Colonic mucosa (tissue), 4 donors: ENCODE results near the gene DPEP2NB. TPM values are rescaled to one million over a fixed set of nuclear protein-coding genes. Genes with fewer than 3 reads are reported as not detected.

Experiments
- DNase-seq: peaks from one replicate; pipeline ENCODE4 v3.0.0-alpha.2; 2020
- H3K27ac ChIP-seq: fragments of 200-600 bp; one replicate; pipeline ENCODE4 v1.8.0; 2021
- H3K27me3 ChIP-seq: fragments of 200-600 bp; one replicate; pipeline ENCODE4 v1.8.0; 2021
- H3K36me3 ChIP-seq: fragments of 200-600 bp; one replicate; pipeline ENCODE4 v1.8.0; 2021
- H3K4me1 ChIP-seq: fragments of 200-600 bp; one replicate; pipeline ENCODE4 v1.8.0; 2021; ENCODE audit warnings: mild to moderate bottlenecking
- H3K4me3 ChIP-seq: fragments of 200-600 bp; one replicate; pipeline ENCODE4 v1.8.0; 2021
- H3K9ac ChIP-seq, 2 donors: one replicate each; pipeline ENCODE4 v1.7.0; 2013; ENCODE audit warnings: control low read depth in 2 of 2, low read depth in 2 of 2, low read length in 2 of 2
- H3K9me3 ChIP-seq: fragments of 200-600 bp; one replicate; pipeline ENCODE4 v1.8.0; 2021
- intact Hi-C: fragments of 100-400 bp; cut with DNase I; formaldehyde crosslinking; loops from one replicate; pipeline ENCODE4 v1.14.1; 2022
- total RNA-seq, 2 donors: library from RNA; stranded (reverse); fragmentation: NEBNext Ultra II Directional in 1 of 2; extraction: Animal tissue kit (Norgen Biotek cat#: 25700) in 1 of 2; gene quantifications; one replicate each; pipeline ENCODE4 v1.2.1, GENCODE V29; 2021
- TF ChIP-seq, protein P1 (sequence below): fragments of 200-600 bp; IDR thresholded peaks from one replicate; pipeline ENCODE4 v1.8.0; 2022; ENCODE audit warnings: antibody characterized with exemption, mild to moderate bottlenecking
- donor health status: healthy.
- donor health status: DM: no; HTN: no; CAD: no.
- donor health status: DM: no; HTN: no; CAD: no.

The DPEP2NB gene, protein sequence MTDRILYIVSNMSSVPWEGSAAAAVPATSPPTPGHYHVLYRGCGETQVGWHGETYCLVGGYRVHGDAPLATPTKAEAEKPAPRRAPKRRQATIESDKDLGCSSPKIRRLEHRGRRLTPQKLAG
- total RNA-seq: not detected

DNA sequence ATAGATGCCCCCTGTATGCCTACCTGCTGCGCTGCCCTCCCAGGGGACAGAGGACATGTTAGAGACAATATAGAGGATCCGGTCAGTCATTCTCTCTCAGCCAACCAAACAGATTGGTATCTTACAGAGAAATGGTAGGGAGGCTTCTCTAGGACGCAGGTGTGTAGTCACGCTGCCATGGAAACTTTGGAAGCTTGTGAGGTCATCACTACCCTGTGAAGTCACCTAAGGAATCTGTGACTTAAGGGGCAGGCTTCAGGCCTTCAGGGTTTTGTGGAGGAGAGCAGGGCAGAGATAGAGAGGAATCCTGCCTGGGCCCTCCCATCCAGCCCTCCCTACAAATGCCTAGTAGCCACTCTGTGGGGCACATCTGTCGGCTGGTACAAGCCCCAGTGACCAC lies at the start of gene DPEP2NB:
Gene DPEP2NB (minus strand): TSS at position 231 of the 400 bp plus-strand sequence. CDS start 141 bp downstream, at position 90.
- no peak within 1 kb of the TSS for H3K27ac ChIP-seq
- TF ChIP-seq, protein P1, sequence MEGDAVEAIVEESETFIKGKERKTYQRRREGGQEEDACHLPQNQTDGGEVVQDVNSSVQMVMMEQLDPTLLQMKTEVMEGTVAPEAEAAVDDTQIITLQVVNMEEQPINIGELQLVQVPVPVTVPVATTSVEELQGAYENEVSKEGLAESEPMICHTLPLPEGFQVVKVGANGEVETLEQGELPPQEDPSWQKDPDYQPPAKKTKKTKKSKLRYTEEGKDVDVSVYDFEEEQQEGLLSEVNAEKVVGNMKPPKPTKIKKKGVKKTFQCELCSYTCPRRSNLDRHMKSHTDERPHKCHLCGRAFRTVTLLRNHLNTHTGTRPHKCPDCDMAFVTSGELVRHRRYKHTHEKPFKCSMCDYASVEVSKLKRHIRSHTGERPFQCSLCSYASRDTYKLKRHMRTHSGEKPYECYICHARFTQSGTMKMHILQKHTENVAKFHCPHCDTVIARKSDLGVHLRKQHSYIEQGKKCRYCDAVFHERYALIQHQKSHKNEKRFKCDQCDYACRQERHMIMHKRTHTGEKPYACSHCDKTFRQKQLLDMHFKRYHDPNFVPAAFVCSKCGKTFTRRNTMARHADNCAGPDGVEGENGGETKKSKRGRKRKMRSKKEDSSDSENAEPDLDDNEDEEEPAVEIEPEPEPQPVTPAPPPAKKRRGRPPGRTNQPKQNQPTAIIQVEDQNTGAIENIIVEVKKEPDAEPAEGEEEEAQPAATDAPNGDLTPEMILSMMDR: no peak
- intact Hi-C loops: no loop called here
- DNase-seq: no peak
- H3K4me1 ChIP-seq: no peaks in the 10 kb centered on the region
- no peaks in the 10 kb centered on the region for H3K9me3 ChIP-seq
- no peaks in the 10 kb centered on the region for H3K27me3 ChIP-seq
- no peaks in the 10 kb centered on the region for H3K36me3 ChIP-seq
- no peak within 1 kb of the TSS for H3K4me3 ChIP-seq
- H3K9ac ChIP-seq: no peak within 1 kb of the TSS

DNA sequence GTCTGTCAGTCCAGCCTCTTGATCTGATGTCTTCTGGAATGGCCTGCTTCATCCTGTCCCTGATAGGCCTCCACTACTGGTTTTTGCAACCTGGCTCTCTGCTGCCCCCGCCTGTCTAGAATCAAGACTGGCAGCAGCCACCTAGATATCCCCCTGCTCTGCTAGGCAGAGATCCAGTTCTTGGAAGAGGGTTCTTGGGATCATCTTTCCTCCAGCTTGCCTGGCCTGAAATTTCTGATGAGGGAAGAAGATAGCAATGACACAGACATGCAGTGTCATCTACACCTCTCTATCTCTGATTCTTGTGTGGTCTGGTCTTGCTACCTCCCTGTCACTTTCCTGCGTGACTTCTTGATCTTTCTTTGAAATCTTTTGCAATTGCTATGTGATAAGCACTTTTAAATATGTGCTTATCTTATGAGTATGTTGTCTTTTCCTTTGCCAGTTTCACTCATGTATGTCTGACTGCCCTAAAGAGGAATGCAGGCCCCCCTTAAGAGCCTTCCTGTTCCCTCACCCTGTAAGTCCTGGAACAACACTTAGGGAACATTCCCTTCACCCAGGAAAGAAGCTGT lies 49.2 kb upstream of the DPEP2NB start:
- Histone ChIP-seq H3K4me1 (peaks cover 8% of the 10 kb centered on the region), H3K27me3 (no peaks in the 10 kb centered on the region), H3K36me3 (no peaks in the 10 kb centered on the region), H3K27ac (no peak overlapping the region), H3K9ac (no peak overlapping the region), H3K9me3 (no peaks in the 10 kb centered on the region), H3K4me3 (no peak overlapping the region)
- intact Hi-C loops: no loop called here
- DNase-seq: peak; percentile 77
- TF ChIP-seq, protein P1: peak; percentile 83

DNA sequence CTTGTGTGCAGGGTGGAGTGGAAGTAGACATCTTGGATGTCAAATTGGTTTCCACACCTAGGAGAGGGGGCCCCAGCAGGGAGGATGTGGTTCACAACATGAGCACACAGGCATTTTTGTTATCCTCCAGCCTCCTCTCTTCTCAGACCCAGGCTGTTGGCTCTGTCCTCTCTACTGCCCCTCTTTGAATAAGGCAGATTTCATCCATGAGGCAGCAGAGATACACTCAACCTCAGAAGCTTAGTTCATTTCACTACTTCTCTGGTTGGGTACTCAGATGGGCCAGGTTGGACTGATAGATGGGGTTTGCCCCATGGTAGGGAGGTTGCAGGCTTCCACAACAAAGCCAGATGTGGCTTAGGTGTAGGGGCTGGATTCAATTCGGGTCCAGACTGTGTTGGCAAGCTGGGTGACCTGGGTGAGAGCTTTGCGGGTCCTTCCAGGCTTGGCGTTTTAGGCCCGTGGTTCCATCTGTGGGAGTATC lies 47.2 kb upstream of the DPEP2NB start:
- H3K9me3 ChIP-seq: no peaks in the 10 kb centered on the region
- H3K27ac ChIP-seq: no peak overlapping the region
- no peak for DNase-seq
- intact Hi-C loops: no loop called here
- TF ChIP-seq, protein P1: no peak
- peaks cover 3% of the 10 kb centered on the region for H3K4me1 ChIP-seq
- H3K27me3 ChIP-seq: no peaks in the 10 kb centered on the region
- H3K9ac ChIP-seq: no peak overlapping the region
- no peak overlapping the region for H3K4me3 ChIP-seq
- no peaks in the 10 kb centered on the region for H3K36me3 ChIP-seq

DNA sequence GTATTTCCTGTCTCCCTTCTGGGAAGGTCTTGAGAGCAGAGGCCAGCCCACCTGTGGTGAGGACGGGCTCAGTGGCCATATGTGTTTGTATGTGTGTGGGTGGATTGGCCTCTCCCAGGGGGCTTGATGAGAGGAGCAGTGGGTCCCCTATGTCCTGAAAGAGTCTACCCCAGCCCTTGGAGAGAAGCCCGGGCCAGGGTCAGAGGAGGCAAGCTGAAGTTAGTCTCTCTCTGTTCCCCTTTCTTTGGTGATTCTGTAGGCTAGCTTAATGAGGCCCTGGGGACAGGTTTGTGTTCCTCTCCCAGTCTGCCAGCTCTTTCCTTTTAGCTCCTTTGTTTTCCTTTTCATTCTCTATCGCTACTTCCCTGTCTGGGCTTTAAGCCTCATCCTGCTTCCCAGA lies 45.7 kb upstream of the DPEP2NB start:
- no peaks in the 10 kb centered on the region for H3K27me3 ChIP-seq
- no peaks in the 10 kb centered on the region for H3K36me3 ChIP-seq
- TF ChIP-seq, protein P1: no peak
- H3K4me3 ChIP-seq: no peak overlapping the region
- H3K27ac ChIP-seq: no peak overlapping the region
- no peaks in the 10 kb centered on the region for H3K4me1 ChIP-seq
- no peak for DNase-seq
- no peaks in the 10 kb centered on the region for H3K9me3 ChIP-seq
- no peak overlapping the region for H3K9ac ChIP-seq
- intact Hi-C loops: no loop called here

DNA sequence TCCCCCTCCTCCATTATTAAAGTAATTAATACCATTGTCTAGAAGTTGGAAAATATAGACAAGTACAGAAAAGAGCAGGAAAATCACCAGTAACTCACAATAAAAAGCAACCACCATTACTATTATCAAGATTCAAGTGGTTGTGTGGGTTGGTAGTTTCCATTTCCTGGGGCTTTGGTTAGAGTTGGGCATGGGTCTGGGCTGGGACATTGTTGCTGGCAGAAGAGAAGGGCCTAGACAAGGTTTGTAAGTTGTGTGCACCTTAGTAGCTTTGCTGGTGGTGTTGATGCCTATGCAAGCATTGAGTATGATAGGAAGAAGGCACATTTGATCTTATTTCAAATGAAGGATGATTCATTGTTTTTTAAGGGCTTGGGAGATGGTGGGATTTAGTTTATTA lies 44.1 kb upstream of the DPEP2NB start:
- no peak for DNase-seq
- no peak overlapping the region for H3K27ac ChIP-seq

More for the DNA sequence above, 44.1 kb upstream of the DPEP2NB start:
- TF ChIP-seq, protein P1: no peak
- Histone ChIP-seq H3K36me3 (no peaks in the 10 kb centered on the region), H3K27me3 (no peaks in the 10 kb centered on the region), H3K9me3 (no peaks in the 10 kb centered on the region), H3K4me3 (no peak overlapping the region), H3K4me1 (no peaks in the 10 kb centered on the region), H3K9ac (no peak overlapping the region)
- intact Hi-C loops: loop anchor here (10.0 kb wide), 1 partner anchor 375 kb away; no protein-coding TSS in a partner anchor
